GM12865 (cell line): ENCODE results near the gene MYPN.
"Not testable (repeated sequence)": the region's sequence is repeated elsewhere in the genome, so short reads cannot be mapped to it uniquely, and the experiment has no call there.

Experiments
- DNase-seq: peaks from one replicate; pipeline ENCODE4 v3.0.0; 2010; ENCODE audit warnings: low read depth
- H3K4me3 ChIP-seq: 2 replicates; pipeline ENCODE4 v1.5.1; 2011; ENCODE audit warnings: mild to moderate bottlenecking, low read depth, low read length, control low read depth
- TF ChIP-seq, protein P1 (sequence below): IDR thresholded peaks from 2 replicates; pipeline ENCODE4 v1.5.1; 2011; ENCODE audit warnings: low read length, control low read depth, low read depth, inconsistent platforms; ENCODE audit not compliant: insufficient read depth; ENCODE audit errors: missing control alignments

Gene MYPN

DNA sequence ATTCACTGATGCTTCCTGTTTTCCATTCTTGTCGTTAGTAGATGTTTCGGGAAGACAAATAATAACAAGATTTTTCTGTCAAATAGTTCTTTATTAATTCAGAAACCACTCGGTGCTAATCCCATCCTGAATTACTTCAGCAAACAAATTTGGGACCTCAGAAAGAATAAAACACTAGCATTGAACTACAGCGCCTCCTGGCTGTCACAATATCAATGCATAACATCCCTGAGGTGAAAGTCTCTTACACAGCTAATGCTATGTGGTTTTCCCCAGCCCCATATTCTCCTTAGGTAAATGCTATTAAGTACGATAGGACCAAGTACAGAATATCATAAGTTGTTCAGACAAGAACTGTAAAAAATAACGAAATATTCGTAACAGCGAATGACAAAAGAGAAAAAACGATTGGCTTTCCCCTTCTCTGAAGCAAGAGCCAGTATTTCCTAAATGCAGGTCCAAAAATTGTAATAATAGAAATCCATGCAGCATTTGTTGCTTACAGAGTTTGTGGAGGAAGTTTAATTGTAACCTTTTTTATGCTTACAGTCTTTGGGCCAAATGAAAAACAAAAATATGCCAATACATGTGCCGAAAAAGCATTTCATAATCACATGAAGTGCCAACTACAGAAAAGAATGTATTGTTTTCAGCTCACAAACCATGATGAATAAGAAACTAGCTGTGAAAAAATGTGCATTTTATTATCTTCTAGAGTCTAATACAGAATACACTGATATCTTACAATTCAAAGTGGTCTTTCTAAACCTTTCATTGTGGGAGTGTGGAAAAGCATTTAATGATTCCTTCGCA, 47.3 kb downstream of the MYPN start:
- DNase-seq = peak; percentile 69
- H3K4me3 ChIP-seq = no peak overlapping the region
- TF ChIP-seq, protein P1, sequence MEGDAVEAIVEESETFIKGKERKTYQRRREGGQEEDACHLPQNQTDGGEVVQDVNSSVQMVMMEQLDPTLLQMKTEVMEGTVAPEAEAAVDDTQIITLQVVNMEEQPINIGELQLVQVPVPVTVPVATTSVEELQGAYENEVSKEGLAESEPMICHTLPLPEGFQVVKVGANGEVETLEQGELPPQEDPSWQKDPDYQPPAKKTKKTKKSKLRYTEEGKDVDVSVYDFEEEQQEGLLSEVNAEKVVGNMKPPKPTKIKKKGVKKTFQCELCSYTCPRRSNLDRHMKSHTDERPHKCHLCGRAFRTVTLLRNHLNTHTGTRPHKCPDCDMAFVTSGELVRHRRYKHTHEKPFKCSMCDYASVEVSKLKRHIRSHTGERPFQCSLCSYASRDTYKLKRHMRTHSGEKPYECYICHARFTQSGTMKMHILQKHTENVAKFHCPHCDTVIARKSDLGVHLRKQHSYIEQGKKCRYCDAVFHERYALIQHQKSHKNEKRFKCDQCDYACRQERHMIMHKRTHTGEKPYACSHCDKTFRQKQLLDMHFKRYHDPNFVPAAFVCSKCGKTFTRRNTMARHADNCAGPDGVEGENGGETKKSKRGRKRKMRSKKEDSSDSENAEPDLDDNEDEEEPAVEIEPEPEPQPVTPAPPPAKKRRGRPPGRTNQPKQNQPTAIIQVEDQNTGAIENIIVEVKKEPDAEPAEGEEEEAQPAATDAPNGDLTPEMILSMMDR = peak; percentile 77

- not testable (repeated sequence) for H3K4me3 ChIP-seq, DNase-seq
These were observed 48.2 kb downstream of the MYPN start for GRCh38 chr10:68157522-68157921.

DNA sequence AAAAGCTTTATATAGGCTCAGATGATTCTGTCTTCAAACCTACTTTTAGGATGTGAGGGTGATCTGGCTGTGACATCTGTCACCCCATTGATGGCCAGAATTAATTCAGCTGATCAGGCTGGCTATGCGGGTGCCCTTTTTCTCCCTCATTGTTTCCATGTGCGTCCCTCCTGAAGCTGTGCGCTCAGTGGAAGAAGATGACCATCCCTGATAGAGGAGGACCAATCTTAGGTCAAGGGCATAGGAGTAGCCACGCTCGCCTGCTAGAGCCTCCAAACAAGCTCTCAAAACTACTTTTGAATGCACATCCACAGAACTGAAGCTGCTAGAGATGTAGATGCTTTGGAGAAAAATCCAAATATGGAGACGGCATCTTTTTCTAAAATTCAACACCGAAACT, 48.7 kb downstream of the MYPN start:
- DNase-seq = no peak
- no peak overlapping the region for H3K4me3 ChIP-seq
- TF ChIP-seq, protein P1 = no peak

GRCh38 chr10:68163735-68164134, 54.4 kb downstream of the MYPN start:
- H3K4me3 ChIP-seq = no peak overlapping the region
- TF ChIP-seq, protein P1 = no peak
- DNase-seq = peak; percentile 53

- H3K4me3 ChIP-seq = no peak overlapping the region
- TF ChIP-seq, protein P1 = no peak
- DNase-seq = no peak
These were observed 56.4 kb downstream of the MYPN start for GRCh38 chr10:68165643-68166042.

GRCh38 chr10:68166871-68167585, 57.7 kb downstream of the MYPN start:
- TF ChIP-seq, protein P1 = no peak
- no peak for DNase-seq
- H3K4me3 ChIP-seq = no peak overlapping the region

GRCh38 chr10:68167586-68168189, 58.4 kb downstream of the MYPN start:
- no peak overlapping the region for H3K4me3 ChIP-seq
- TF ChIP-seq, protein P1 = no peak
- no peak for DNase-seq
